DMS53 treated with DMSO at 0.1 percent for 48 hours (cell line): Measurements from ENCODE around the gene ZBTB20.
A peak's percentile ranks its signal among the peaks of the same experiment; 100 is the strongest.

Experiments
- DNase-seq: peaks from one replicate; lab custom pipeline; 2025; ENCODE audit not compliant: unreplicated experiment; lab: John Stamatoyannopoulos, UW

Gene ZBTB20

GRCh38 chr3:114718898-114719210, 428.2 kb downstream of the ZBTB20 start:
- peak; percentile 23 for DNase-seq

GRCh38 chr3:114718071-114718897, 428.8 kb downstream of the ZBTB20 start:
- no peak for DNase-seq

- DNase-seq = no peak
Measured at GRCh38 chr3:114716916-114717315, 430.2 kb downstream of the ZBTB20 start.

- DNase-seq = no peak
Measured at GRCh38 chr3:114716126-114716525, 431.0 kb downstream of the ZBTB20 start.

- DNase-seq = no peak
Measured at GRCh38 chr3:114714957-114715460, 432.1 kb downstream of the ZBTB20 start.

- DNase-seq = no peak
Measured at GRCh38 chr3:114714237-114714636, 432.9 kb downstream of the ZBTB20 start.

GRCh38 chr3:114712728-114713492, 434.2 kb downstream of the ZBTB20 start:
- DNase-seq = no peak

- no peak for DNase-seq
Measured at GRCh38 chr3:114711321-114711886, 435.7 kb downstream of the ZBTB20 start.

- no peak for DNase-seq
Measured at GRCh38 chr3:114709102-114709501, 438.0 kb downstream of the ZBTB20 start.

- DNase-seq = no peak
Measured at GRCh38 chr3:114707252-114707860, 439.7 kb downstream of the ZBTB20 start.

GRCh38 chr3:114706591-114707232, 440.4 kb downstream of the ZBTB20 start:
- peak; percentile 78 for DNase-seq

- no peak for DNase-seq
Measured at GRCh38 chr3:114700637-114701234, 446.4 kb downstream of the ZBTB20 start.

GRCh38 chr3:114698146-114699105, 448.7 kb downstream of the ZBTB20 start:
- DNase-seq = no peak

GRCh38 chr3:114697401-114697800, 449.7 kb downstream of the ZBTB20 start:
- DNase-seq = no peak

GRCh38 chr3:114694251-114694650, 452.8 kb downstream of the ZBTB20 start:
- no peak for DNase-seq

- no peak for DNase-seq
Measured at GRCh38 chr3:114691871-114692270, 455.2 kb downstream of the ZBTB20 start.

GRCh38 chr3:114690911-114691310, 456.2 kb downstream of the ZBTB20 start:
- DNase-seq = no peak

GRCh38 chr3:114687151-114687550, 459.9 kb downstream of the ZBTB20 start:
- DNase-seq = no peak

- DNase-seq = no peak
Measured at GRCh38 chr3:114686621-114687020, 460.5 kb downstream of the ZBTB20 start.
